Measurements from ENCODE around the gene PODXL.
"Not testable (repeated sequence)": the region's sequence is repeated elsewhere in the genome, so short reads cannot be mapped to it uniquely, and the experiment has no call there.

DNA sequence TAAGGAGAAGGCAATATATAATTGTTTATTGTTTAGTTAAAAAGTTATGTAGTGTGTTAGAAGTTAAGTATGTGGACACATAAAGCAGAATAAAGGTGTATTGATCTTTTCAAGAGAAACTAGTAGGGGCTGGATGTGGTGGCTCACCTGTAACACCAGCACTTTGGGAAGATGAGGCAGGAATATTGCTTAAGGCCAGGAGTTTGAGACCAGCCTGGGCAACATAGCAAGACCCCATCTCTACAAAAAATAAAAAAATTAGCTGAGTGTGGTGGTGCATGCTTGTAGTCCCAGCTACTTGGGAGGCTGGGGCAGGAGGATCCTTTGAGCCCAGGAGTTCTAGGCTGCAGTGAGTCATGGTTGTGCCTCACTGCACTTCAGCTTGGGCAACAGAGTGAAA, 93.7 kb downstream of the PODXL start:
- TF ChIP-seq, protein P1, sequence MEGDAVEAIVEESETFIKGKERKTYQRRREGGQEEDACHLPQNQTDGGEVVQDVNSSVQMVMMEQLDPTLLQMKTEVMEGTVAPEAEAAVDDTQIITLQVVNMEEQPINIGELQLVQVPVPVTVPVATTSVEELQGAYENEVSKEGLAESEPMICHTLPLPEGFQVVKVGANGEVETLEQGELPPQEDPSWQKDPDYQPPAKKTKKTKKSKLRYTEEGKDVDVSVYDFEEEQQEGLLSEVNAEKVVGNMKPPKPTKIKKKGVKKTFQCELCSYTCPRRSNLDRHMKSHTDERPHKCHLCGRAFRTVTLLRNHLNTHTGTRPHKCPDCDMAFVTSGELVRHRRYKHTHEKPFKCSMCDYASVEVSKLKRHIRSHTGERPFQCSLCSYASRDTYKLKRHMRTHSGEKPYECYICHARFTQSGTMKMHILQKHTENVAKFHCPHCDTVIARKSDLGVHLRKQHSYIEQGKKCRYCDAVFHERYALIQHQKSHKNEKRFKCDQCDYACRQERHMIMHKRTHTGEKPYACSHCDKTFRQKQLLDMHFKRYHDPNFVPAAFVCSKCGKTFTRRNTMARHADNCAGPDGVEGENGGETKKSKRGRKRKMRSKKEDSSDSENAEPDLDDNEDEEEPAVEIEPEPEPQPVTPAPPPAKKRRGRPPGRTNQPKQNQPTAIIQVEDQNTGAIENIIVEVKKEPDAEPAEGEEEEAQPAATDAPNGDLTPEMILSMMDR (IDR thresholded peaks at IDR 0.05), result not testable (repeated sequence)
- not testable (repeated sequence) for TF ChIP-seq POLR2A, POLR2AphosphoS5 (IDR thresholded peaks at IDR 0.05)

Measured in upper lobe of left lung (tissue), 4 donors.